Epithelial cell of proximal tubule (primary cell): ENCODE measurements around the gene NLGN3. TPM values are rescaled to one million over a fixed set of nuclear protein-coding genes. Genes with fewer than 3 reads are reported as not detected.

Experiments used
- DNase-seq: peaks from one replicate; pipeline ENCODE4 v3.0.0-alpha.2; 2011; ENCODE audit warnings: low read depth
- H3K4me3 ChIP-seq: 2 replicates; pipeline ENCODE4 v1.5.1; 2011; ENCODE audit warnings: low read depth, mild to moderate bottlenecking, low read length
- CTCF ChIP-seq: conservative IDR thresholded peaks from 2 replicates; pipeline ENCODE4 v1.5.1; 2012; ENCODE audit warnings: low read depth, mild to moderate bottlenecking, low read length
- total RNA-seq: library from RNA; depleted of rRNA; stranded (reverse); fragments of >200 nt; gene quantifications from 2 replicates; pipeline ENCODE4 v1.2.3, GENCODE V29; 2015

The NLGN3 gene
- total RNA-seq, 1 donor from 2014 or later = not detected

- TF ChIP-seq CTCF = no peak
- no peak overlapping the region for H3K4me3 ChIP-seq
- no peak for DNase-seq
Observed at GRCh38 chrX:71184803-71185495, 40.3 kb downstream of the NLGN3 start.

- no peak for TF ChIP-seq CTCF
- no peak for DNase-seq
- H3K4me3 ChIP-seq = no peak overlapping the region
Observed at GRCh38 chrX:71191248-71191647, 46.6 kb downstream of the NLGN3 start.

GRCh38 chrX:71195964-71196649, 51.5 kb downstream of the NLGN3 start:
- TF ChIP-seq CTCF = no peak
- H3K4me3 ChIP-seq = no peak overlapping the region
- DNase-seq = no peak

- TF ChIP-seq CTCF = no peak
- H3K4me3 ChIP-seq = no peak overlapping the region
- no peak for DNase-seq
Observed at GRCh38 chrX:71198066-71198465, 53.4 kb downstream of the NLGN3 start.

- DNase-seq = no peak
- no peak for TF ChIP-seq CTCF
- H3K4me3 ChIP-seq = no peak overlapping the region
Observed at GRCh38 chrX:71199252-71200008, 54.8 kb downstream of the NLGN3 start.

GRCh38 chrX:71210816-71211215, 66.2 kb downstream of the NLGN3 start:
- DNase-seq = no peak
- no peak for TF ChIP-seq CTCF
- no peak overlapping the region for H3K4me3 ChIP-seq
